Measurements from ENCODE around the gene SLC15A3.

DNA sequence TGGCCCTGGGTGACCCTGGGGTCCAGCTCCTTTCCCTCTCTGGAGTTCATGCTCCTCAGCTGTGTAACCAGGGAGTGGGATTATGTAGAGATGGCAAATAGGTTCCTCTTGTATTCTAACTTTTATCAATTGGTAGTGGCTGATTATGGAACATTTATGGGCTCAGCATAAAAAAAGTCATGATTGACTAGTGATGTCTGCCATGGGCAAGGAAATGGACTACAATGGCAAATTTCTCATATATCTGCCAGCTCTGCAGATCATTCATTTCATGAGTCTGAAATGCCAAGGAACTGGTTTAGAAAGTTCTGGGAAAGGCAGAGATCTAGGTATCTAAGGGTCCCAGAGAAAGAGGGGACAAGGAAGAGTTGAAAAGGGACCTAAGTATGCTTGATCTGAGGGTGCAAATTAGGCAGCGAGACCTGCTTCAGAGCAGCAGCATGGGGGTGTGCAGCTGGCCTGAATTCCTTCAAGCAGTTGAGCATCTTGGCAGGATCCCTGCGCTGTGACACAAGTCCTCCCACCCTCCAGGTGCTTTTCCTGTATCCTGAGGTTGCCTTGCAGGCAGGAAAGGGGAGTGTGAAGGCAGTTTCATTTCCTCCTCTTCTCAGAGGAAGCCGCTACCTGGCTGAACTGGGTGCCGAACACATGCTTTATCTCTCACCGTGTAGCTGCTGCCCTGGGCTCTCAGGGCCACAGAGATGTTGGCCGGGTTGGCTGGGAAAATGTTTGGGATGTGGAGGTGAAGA, 10.4 kb downstream of the SLC15A3 start:
- TF ChIP-seq, protein P1, sequence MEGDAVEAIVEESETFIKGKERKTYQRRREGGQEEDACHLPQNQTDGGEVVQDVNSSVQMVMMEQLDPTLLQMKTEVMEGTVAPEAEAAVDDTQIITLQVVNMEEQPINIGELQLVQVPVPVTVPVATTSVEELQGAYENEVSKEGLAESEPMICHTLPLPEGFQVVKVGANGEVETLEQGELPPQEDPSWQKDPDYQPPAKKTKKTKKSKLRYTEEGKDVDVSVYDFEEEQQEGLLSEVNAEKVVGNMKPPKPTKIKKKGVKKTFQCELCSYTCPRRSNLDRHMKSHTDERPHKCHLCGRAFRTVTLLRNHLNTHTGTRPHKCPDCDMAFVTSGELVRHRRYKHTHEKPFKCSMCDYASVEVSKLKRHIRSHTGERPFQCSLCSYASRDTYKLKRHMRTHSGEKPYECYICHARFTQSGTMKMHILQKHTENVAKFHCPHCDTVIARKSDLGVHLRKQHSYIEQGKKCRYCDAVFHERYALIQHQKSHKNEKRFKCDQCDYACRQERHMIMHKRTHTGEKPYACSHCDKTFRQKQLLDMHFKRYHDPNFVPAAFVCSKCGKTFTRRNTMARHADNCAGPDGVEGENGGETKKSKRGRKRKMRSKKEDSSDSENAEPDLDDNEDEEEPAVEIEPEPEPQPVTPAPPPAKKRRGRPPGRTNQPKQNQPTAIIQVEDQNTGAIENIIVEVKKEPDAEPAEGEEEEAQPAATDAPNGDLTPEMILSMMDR (IDR thresholded peaks at IDR 0.05) = no peak
- TF ChIP-seq POLR2A (IDR thresholded peaks at IDR 0.05) = no peak
